Activated T-helper 2 cell treated with anti-CD3 and anti-CD28 coated beads, Interferon-gamma antibody, Interleukin-2, Interleukin-4, amounts not matched to agents 10 μg/mL and 5 μg/mL and 100 μg/mL, durations not matched to agents 14 hours and 24 hours and 36 hours (primary cell): ENCODE results near the gene SCN2A. TPM values are rescaled to one million over a fixed set of nuclear protein-coding genes. Genes with fewer than 3 reads are reported as not detected.

Experiments used
- DNase-seq: peaks from one replicate; pipeline ENCODE4 v3.0.0; 2021; ENCODE audit warnings: low spot score
- H3K27ac Mint-ChIP-seq: one replicate; pipeline ENCODE4 v1.8.0; 2021; ENCODE audit warnings: mixed read lengths
- H3K27me3 Mint-ChIP-seq: one replicate; pipeline ENCODE4 v1.8.0; 2021; ENCODE audit warnings: low read depth, mixed read lengths
- H3K36me3 Mint-ChIP-seq: one replicate; pipeline ENCODE4 v1.8.0; 2021; ENCODE audit warnings: low read depth, mixed read lengths
- H3K4me1 Mint-ChIP-seq: one replicate; pipeline ENCODE4 v1.8.0; 2021; ENCODE audit warnings: low read depth, mixed read lengths
- H3K4me3 Mint-ChIP-seq: one replicate; pipeline ENCODE4 v1.8.0; 2021; ENCODE audit warnings: low read depth, mild to moderate bottlenecking, moderate library complexity, mixed read lengths
- H3K9me3 Mint-ChIP-seq: one replicate; pipeline ENCODE4 v1.8.0; 2021; ENCODE audit warnings: mixed read lengths
- intact Hi-C: fragments of 100-400 bp; cut with micrococcal nuclease; formaldehyde crosslinking; loops from one replicate; pipeline ENCODE4 v1.15.1; 2023
- total RNA-seq: library from RNA; stranded (reverse); gene quantifications from 2 replicates; pipeline ENCODE4 v1.2.3, GENCODE V29; 2022

Gene SCN2A
- total RNA-seq, 1 donor from 2014 or later, result not detected

DNA sequence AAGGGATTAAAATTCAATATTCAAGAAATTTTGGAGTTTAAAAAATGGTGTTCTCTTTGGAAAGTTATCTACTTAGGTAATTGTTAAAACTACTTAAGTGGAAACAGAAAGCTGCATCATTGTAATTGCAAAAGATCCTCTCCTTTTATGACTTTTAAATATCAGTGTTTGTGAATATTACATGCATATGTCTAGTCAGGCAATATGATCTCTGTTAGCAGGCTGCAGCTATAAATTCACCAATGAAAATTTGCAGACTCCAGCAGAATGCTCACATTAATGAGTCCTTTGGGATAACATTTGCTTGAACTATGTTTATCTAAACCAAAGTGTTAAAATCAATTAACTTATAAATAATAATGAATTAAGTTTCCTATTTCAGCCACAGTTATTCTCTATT lies 171.1 kb downstream of the SCN2A start:
- intact Hi-C loops, result no loop called here
- H3K27ac Mint-ChIP-seq, result no peak overlapping the region
- no peaks in the 10 kb centered on the region for H3K9me3 Mint-ChIP-seq
- H3K36me3 Mint-ChIP-seq, result no peaks in the 10 kb centered on the region
- H3K4me1 Mint-ChIP-seq, result no peaks in the 10 kb centered on the region
- H3K4me3 Mint-ChIP-seq, result no peak overlapping the region
- no peak for DNase-seq
- H3K27me3 Mint-ChIP-seq, result peaks cover 11% of the 10 kb centered on the region

GRCh38 chr2:165414187-165414586 lies 175.0 kb downstream of the SCN2A start:
- H3K36me3 Mint-ChIP-seq, result no peaks in the 10 kb centered on the region
- no peak overlapping the region for H3K4me3 Mint-ChIP-seq
- DNase-seq, result no peak
- H3K4me1 Mint-ChIP-seq, result no peaks in the 10 kb centered on the region
- peaks cover 9% of the 10 kb centered on the region for H3K27me3 Mint-ChIP-seq
- H3K9me3 Mint-ChIP-seq, result peaks cover 6% of the 10 kb centered on the region
- no peak overlapping the region for H3K27ac Mint-ChIP-seq
- intact Hi-C loops, result no loop called here

- H3K4me3 Mint-ChIP-seq, result no peak overlapping the region
- intact Hi-C loops, result no loop called here
- peaks cover 6% of the 10 kb centered on the region for H3K9me3 Mint-ChIP-seq
- H3K27ac Mint-ChIP-seq, result no peak overlapping the region
- no peaks in the 10 kb centered on the region for H3K36me3 Mint-ChIP-seq
- DNase-seq, result no peak
- H3K4me1 Mint-ChIP-seq, result no peaks in the 10 kb centered on the region
- peaks cover 7% of the 10 kb centered on the region for H3K27me3 Mint-ChIP-seq
Measured at GRCh38 chr2:165417009-165417408, 177.8 kb downstream of the SCN2A start.

DNA sequence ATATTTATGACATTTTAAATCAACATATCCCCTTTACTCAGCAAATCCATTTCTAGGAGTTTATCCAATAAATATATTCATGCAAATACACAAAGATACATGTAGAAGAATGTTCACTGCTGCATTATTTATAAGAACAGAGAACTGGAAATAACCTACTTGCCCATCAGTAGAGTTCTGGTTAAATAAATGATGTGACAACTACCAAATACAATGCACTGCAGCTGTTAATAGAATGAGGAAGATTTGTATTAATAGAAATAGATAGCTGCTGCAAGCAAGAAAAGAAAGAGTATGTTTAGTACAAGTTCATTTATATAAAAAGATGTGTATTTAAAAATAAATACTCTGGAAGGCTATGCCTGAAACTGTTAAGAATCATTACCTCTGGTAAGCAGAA lies 181.0 kb downstream of the SCN2A start:
- no peak overlapping the region for H3K27ac Mint-ChIP-seq
- peaks cover 6% of the 10 kb centered on the region for H3K9me3 Mint-ChIP-seq
- no peak overlapping the region for H3K4me3 Mint-ChIP-seq
- no peaks in the 10 kb centered on the region for H3K4me1 Mint-ChIP-seq
- no peak for DNase-seq
- no peaks in the 10 kb centered on the region for H3K27me3 Mint-ChIP-seq
- no peaks in the 10 kb centered on the region for H3K36me3 Mint-ChIP-seq
- intact Hi-C loops, result no loop called here

DNA sequence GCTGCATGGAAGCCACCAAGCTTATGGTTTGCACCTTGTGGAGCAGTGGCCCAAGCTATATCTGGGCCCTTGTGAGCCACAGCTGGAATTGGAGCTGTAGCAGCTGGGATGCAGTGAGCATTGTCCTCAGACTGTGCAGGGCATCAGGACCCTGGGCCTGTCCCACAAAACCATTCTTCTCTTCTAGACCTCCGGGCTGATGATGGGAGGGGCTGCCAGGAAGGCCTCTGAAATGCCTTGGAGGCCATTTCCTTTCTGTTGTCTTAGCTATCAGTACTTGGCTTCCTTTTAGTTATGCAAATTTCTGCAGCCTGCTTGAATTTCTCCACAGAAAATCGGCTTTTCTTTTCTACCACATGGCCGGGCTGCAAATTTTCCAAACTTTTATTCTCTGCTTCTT lies 183.9 kb downstream of the SCN2A start:
- Mint-ChIP-seq H3K27me3 (no peaks in the 10 kb centered on the region), H3K9me3 (no peaks in the 10 kb centered on the region), H3K36me3 (no peaks in the 10 kb centered on the region), H3K4me1 (no peaks in the 10 kb centered on the region), H3K4me3 (no peak overlapping the region), H3K27ac (no peak overlapping the region)
- DNase-seq, result no peak
- intact Hi-C loops, result no loop called here

DNA sequence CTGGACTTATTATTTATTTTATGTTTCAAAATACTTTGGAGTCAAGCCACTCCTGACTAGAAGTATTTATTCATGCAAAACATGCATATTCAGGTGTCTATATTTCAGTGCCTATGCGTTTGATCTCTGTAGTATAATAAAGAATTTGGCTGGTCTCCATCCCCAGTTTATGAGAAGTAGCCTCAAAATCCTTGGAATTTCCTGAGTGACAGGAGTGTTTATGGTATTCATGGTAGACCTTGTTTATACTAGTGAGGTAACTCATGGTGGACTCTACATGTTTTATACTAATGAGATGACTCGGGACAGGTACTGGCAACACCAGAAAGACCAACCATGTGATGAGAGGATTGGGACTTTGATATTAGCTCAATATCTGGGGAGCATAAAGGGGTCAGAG lies 186.3 kb downstream of the SCN2A start:
- Mint-ChIP-seq H3K4me1 (no peaks in the 10 kb centered on the region), H3K36me3 (no peaks in the 10 kb centered on the region), H3K4me3 (no peak overlapping the region), H3K27me3 (no peaks in the 10 kb centered on the region), H3K9me3 (no peaks in the 10 kb centered on the region), H3K27ac (no peak overlapping the region)
- intact Hi-C loops, result no loop called here
- DNase-seq, result no peak

GRCh38 chr2:165427686-165428085 lies 188.5 kb downstream of the SCN2A start:
- H3K27me3 Mint-ChIP-seq, result no peaks in the 10 kb centered on the region
- H3K36me3 Mint-ChIP-seq, result no peaks in the 10 kb centered on the region
- H3K4me1 Mint-ChIP-seq, result no peaks in the 10 kb centered on the region
- DNase-seq, result no peak
- no peaks in the 10 kb centered on the region for H3K9me3 Mint-ChIP-seq
- no peak overlapping the region for H3K27ac Mint-ChIP-seq
- intact Hi-C loops, result no loop called here
- H3K4me3 Mint-ChIP-seq, result no peak overlapping the region

DNA sequence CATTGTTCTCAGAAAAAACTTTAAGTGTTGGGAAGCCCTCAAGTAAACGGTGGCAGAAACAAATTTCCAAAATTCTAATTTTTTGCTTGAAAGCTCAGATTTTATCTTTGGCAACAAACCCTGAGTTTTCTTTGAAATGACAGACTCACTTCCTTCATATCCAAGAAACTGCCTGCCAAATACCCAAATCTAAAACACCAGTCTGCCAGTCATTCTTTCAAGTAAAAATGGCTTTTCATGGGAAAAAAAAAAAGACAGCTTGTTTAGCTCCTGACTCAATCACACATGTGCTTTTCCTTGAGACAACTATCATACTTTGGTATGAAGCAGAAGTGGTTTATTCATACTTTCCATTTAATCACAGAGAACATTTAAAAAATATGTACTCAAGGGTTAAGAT lies 189.7 kb downstream of the SCN2A start:
- intact Hi-C loops, result no loop called here
- H3K4me1 Mint-ChIP-seq, result no peaks in the 10 kb centered on the region
- H3K9me3 Mint-ChIP-seq, result no peaks in the 10 kb centered on the region
- H3K4me3 Mint-ChIP-seq, result no peak overlapping the region
- H3K36me3 Mint-ChIP-seq, result no peaks in the 10 kb centered on the region
- DNase-seq, result no peak
- H3K27me3 Mint-ChIP-seq, result no peaks in the 10 kb centered on the region
- H3K27ac Mint-ChIP-seq, result no peak overlapping the region

- H3K9me3 Mint-ChIP-seq, result no peaks in the 10 kb centered on the region
- H3K27me3 Mint-ChIP-seq, result no peaks in the 10 kb centered on the region
- no peak overlapping the region for H3K4me3 Mint-ChIP-seq
Measured at GRCh38 chr2:165431014-165431413, 191.8 kb downstream of the SCN2A start.

GRCh38 chr2:165432234-165432966 lies 193.2 kb downstream of the SCN2A start:
- Mint-ChIP-seq H3K4me3 (no peak overlapping the region), H3K27ac (no peak overlapping the region), H3K36me3 (no peaks in the 10 kb centered on the region), H3K4me1 (no peaks in the 10 kb centered on the region), H3K27me3 (no peaks in the 10 kb centered on the region), H3K9me3 (no peaks in the 10 kb centered on the region)
- intact Hi-C loops, result no loop called here
- DNase-seq, result no peak

More at GRCh38 chr2:165431014-165431413, 191.8 kb downstream of the SCN2A start:
- no peak overlapping the region for H3K27ac Mint-ChIP-seq
- no peaks in the 10 kb centered on the region for H3K36me3 Mint-ChIP-seq
- intact Hi-C loops, result no loop called here
- no peaks in the 10 kb centered on the region for H3K4me1 Mint-ChIP-seq
- DNase-seq, result no peak

- Mint-ChIP-seq H3K27ac (no peak overlapping the region), H3K4me3 (no peak overlapping the region), H3K9me3 (no peaks in the 10 kb centered on the region)
Measured at GRCh38 chr2:165434865-165435496, 195.8 kb downstream of the SCN2A start.

GRCh38 chr2:165435611-165436010 lies 196.4 kb downstream of the SCN2A start:
- no peak for DNase-seq
- Mint-ChIP-seq H3K27me3 (no peaks in the 10 kb centered on the region), H3K4me3 (no peak overlapping the region), H3K4me1 (no peaks in the 10 kb centered on the region), H3K36me3 (no peaks in the 10 kb centered on the region), H3K9me3 (no peaks in the 10 kb centered on the region), H3K27ac (no peak overlapping the region)
- intact Hi-C loops, result no loop called here

More at GRCh38 chr2:165434865-165435496, 195.8 kb downstream of the SCN2A start:
- no peak for DNase-seq
- H3K4me1 Mint-ChIP-seq, result no peaks in the 10 kb centered on the region
- intact Hi-C loops, result no loop called here
- H3K36me3 Mint-ChIP-seq, result no peaks in the 10 kb centered on the region
- no peaks in the 10 kb centered on the region for H3K27me3 Mint-ChIP-seq

GRCh38 chr2:165436559-165436958 lies 197.3 kb downstream of the SCN2A start:
- H3K4me3 Mint-ChIP-seq, result no peak overlapping the region
- H3K36me3 Mint-ChIP-seq, result no peaks in the 10 kb centered on the region
- no peaks in the 10 kb centered on the region for H3K4me1 Mint-ChIP-seq
- no peaks in the 10 kb centered on the region for H3K27me3 Mint-ChIP-seq
- H3K27ac Mint-ChIP-seq, result no peak overlapping the region
- no peak for DNase-seq
- no peaks in the 10 kb centered on the region for H3K9me3 Mint-ChIP-seq
- intact Hi-C loops, result no loop called here
